HEK293T (cell line): Measurements from ENCODE around the gene ARHGEF2.

Source experiments
- ARNT ChIP-seq: fragments of 450-650 bp; IDR thresholded peaks from 2 replicates; pipeline ENCODE4 v1.6.1; 2017; ENCODE audit warnings: mild to moderate bottlenecking
- BHLHE40 ChIP-seq: fragments of 450-650 bp; IDR thresholded peaks from 2 replicates; pipeline ENCODE4 v1.6.1; 2016; ENCODE audit warnings: mild to moderate bottlenecking, moderate library complexity, borderline replicate concordance
- FOXA1 ChIP-seq: fragments of 450-650 bp; IDR thresholded peaks from 2 replicates; pipeline ENCODE4 v1.6.1; 2016; ENCODE audit warnings: mild to moderate bottlenecking
- FOXK2 ChIP-seq: fragments of 450-650 bp; IDR thresholded peaks from 2 replicates; pipeline ENCODE4 v1.6.1; 2016; ENCODE audit warnings: mild to moderate bottlenecking
- FOXM1 ChIP-seq: fragments of 450-650 bp; IDR thresholded peaks from 2 replicates; pipeline ENCODE4 v1.6.1; 2017; ENCODE audit warnings: mild to moderate bottlenecking, borderline replicate concordance
- PKNOX1 ChIP-seq: fragments of 450-650 bp; IDR thresholded peaks from 2 replicates; pipeline ENCODE4 v1.6.1; 2016
- ZNF384 ChIP-seq: fragments of 450-650 bp; IDR thresholded peaks from 2 replicates; pipeline ENCODE4 v1.6.1; 2016

GRCh38 chr1:155966750-155967149, 11.6 kb downstream of the ARHGEF2 start:
- TF ChIP-seq ARNT (no peak), FOXM1 (no peak), ZNF384 (no peak), BHLHE40 (no peak), FOXK2 (no peak), PKNOX1 (no peak), FOXA1 (no peak)
